LNCAP (cell line): ENCODE measurements around the gene FAM53A.

ENCODE experiments used
- TF ChIP-seq, protein P1 (sequence below): fragments of 450-650 bp; IDR thresholded peaks from 2 replicates; pipeline ENCODE4 v1.5.1; 2017; ENCODE audit warnings: mild to moderate bottlenecking

The FAM53A gene

DNA sequence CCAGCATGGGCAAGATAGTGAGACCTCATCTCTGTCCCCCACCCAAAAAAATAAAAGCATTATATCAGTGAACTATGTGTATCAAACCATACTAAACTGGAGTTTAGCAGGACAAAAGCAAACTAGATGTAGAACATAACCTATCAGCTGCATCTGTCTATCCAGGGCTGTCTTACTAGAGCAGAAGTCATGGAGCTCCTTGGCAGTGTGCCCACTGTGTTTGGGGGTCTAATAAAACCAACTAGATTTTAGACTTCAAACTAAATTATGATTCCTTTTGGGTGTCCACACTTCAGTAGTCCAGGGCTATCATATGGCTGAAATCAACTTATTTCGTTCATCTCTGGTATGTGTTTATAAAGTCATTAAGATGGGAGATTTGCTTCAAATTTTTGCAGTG is 19.8 kb upstream of the FAM53A start:
- TF ChIP-seq, protein P1, sequence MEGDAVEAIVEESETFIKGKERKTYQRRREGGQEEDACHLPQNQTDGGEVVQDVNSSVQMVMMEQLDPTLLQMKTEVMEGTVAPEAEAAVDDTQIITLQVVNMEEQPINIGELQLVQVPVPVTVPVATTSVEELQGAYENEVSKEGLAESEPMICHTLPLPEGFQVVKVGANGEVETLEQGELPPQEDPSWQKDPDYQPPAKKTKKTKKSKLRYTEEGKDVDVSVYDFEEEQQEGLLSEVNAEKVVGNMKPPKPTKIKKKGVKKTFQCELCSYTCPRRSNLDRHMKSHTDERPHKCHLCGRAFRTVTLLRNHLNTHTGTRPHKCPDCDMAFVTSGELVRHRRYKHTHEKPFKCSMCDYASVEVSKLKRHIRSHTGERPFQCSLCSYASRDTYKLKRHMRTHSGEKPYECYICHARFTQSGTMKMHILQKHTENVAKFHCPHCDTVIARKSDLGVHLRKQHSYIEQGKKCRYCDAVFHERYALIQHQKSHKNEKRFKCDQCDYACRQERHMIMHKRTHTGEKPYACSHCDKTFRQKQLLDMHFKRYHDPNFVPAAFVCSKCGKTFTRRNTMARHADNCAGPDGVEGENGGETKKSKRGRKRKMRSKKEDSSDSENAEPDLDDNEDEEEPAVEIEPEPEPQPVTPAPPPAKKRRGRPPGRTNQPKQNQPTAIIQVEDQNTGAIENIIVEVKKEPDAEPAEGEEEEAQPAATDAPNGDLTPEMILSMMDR, result no peak

DNA sequence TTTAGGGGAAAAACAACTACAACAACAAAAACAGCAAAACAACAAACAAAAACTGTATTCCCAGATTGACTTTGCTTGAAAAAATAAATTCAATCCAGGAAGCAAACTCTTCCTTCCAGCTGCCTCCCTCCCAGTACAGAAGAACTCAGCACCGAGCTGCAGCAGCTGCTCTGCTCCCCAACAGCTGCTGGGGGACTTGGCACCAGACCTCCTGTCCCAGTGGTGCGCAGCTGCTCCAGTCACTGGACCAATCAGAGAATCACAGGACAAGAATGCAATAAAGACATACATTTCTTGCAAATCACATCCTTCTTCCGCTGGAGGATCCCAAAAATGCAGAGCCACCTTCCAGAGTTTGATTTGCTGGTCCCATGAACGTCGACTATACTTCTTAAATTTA is 11.8 kb upstream of the FAM53A start:
- TF ChIP-seq, protein P1, result no peak

DNA sequence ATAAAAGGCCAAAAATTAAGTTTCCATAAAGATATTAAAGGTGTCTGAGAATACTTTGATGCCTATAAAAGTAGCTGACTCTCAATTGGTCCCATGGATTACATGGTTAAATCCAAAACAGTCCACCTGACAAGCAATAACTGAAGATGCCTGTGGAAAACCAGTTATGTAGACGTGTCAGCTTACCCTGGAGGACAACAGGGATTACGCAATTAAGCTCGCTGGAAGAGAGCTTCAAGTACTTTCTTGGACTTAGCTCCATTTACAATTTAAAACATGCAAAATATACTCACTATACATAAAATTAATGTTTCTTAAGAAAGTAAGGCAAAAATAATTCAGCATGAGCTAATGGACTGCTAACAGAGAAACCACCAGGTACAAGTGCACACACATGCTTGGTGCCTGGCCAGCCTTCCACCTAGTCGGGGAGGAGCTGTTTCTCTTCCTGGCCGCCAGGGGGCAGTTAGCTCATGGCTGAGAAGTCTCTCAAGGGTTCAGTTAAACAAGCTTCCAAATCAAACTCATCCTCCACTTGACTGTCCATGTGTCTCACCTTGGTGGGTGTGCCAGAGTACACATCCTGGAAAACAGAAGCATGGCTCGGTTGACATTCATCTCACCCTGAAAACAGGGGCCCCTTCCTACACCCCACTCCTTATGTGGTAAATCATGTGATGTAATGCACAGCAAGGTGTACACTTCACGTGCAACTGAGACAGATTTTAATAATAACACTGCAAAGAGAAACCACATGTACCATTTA is 9.2 kb upstream of the FAM53A start:
- TF ChIP-seq, protein P1, result peak; percentile 98

DNA sequence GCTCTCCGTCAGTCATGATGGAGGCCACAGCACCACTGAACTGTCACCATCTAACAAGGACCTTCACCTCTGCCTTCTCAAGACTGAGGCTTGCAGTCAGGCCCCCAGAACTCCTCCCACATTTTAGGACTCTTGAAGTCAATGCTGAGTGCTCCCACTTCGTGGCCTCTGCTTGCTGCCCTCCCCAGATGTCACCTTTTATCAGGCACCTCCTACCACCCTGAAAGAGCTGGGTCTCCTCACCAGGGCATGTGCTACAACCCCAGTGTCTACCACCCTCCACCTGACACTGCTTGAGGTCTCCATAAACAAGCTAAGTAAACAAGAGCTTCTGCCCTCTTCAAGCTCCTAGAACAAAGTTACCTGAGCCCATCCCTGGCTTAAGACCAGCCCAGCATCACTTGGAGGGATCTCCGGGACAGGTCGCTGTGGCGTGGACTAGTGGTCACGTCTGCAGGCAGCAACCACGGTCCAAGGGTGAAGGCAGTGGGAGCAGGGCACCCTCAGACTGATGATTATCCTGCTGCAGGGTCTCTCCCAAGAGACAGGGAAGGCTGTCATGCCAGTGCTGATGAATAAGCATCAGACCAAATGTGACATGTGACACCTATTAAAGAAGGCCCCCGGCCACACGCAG is 7.7 kb upstream of the FAM53A start:
- TF ChIP-seq, protein P1, result no peak

DNA sequence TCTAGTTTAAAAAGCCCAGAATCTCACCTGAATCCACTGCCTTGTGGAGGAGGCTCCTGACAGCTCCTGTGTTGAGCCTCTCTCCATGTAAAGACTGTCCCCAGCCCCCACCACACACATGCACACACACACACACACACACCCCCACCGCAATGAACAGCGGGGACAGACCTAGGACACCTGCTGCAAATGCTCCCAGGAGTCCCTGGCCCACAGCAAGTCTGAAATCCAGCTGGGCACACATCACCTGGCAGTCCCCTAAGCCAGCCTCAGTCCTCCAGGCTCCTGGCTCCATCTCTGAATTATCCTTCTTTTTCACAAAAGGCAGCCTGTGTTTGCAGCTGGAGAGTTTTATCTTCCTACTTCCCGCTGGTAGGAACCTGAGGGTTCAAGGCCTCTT is 6.6 kb upstream of the FAM53A start:
- TF ChIP-seq, protein P1, result no peak

DNA sequence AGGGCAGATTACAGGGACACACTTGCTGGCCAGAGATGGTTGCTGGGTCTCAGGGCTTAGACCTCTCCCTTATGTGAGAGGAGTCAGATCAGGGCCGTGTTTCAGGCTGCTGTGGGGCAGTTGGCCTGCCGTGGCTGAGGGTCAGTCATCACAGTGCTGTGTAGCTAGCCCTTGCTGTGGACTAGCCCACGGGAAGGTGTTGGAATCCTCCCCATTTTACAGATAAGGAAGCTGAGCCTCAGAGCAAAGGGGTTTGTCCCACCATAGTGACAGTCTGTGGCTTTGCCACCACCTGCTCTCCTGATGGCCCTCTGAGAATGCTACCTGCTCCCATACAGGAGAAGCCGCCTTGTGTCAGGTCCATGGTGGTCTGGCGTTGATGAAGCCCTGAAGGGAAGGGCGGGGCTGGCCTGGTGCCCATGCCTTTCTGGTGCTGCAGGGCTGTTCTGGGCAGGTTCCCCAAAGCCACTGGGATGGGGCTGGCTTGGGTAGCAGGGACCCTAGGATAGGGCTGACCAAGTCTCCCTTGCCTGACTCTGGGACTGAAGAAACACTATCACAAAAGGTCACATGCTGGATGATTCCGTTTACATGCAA is 2.4 kb upstream of the FAM53A start:
- TF ChIP-seq, protein P1, result no peak

DNA sequence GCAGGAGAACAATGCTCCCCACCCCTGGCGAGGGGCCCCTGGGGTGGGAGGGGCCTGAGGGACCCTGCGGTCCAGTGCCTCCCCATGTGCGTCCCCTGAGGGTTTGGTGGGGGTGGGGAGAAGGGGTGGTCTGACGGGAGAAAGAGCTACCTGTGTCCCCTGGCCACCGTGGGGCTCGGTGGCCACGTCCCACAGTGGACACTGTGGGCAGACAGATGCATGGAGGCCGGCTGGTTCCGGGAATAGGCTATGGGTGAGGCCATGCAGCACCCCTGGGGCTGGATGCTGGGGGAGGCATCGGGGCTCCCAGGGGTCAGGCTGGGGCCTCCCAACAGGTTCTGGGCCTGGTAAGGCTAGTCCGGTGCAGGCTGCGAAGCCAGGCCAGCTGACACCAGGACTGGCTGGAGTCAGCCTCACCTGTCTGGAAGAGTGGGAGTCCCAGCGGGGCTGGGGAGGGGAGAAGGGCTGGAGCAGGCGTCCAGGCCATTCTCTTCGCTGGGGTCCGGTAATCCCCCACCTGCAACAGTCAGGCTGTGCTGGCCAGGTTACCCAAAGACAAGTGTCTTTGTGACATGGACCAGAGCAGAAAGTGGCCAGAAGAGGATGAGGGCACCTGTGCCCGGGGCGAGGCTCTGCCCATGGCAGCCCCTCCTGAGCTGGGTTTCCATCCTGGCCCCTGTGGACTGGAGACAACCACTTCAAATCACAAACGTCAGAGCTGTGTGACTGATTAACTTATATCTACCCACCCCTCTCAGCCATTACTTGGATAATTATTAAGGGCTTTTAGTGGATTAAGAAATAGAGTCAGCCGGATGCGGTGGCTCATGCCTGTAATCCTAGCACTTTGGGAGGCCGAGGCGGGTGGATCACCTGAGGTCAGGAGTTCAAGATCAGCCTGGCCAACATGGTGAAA is 1.4 kb upstream of the FAM53A start:
- TF ChIP-seq, protein P1, result no peak
